Measurements from ENCODE around the gene SLF1. TPM values are rescaled to one million over a fixed set of nuclear protein-coding genes. Genes with fewer than 3 reads are reported as not detected.

Gene SLF1
- total and polyA plus RNA-seq, 2 donors (not counting 1 experiment from before 2014, with no cell fraction given): 3.5 to 15.2 TPM

DNA sequence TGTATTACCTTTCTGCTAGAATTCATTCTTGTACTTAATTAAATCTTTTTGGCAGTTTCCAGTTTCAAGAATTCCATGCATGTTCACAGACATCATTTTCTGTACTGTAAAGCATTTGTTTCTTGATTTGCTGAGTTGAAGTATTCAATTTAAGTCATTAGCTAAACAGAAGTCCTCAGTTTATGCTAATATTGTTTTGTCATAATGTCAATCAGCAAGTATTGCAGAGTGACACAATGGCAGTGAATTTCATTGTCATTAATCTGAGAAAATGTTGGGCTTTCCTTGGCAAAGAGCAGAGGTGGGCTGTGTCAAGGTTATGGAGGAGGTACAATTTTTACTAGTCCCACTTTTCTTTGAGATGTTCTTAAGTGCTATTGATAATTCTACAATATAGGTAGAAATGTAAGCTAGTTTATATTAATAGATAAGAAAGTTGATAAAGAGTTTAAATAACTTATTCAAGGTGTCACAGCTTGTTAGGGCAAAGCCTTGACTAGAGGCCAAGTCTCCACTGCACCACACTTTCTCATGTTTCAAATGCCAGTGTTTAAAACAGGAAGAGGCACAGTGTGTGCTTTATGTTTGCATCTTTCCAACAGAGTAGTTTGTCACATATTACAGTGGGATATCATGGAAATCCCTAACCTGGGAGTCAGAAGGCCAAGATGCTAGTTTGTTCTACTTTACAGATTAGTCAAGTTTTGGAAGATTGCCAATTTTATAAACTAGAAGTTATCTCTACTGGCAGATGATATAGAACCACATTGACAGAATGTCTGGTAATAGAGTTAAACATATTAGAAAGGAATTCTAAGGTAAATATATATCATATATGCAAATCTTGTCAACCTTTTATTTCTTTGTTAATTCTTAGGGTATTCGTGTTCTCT is 56.3 kb downstream of the SLF1 start:
- Histone ChIP-seq H2AFZ (ENCODE audit: insufficient read depth, low read depth, low read length, poor library complexity, severe bottlenecking) (no peak overlapping the region), H3K9ac (ENCODE audit: low read length) (no peak overlapping the region), H4K20me1 (ENCODE audit: control insufficient read depth, insufficient read depth, low read length, poor library complexity, severe bottlenecking) (no peaks in the 10 kb centered on the region), H3K4me1 (ENCODE audit: control insufficient read depth in 2 of 2, insufficient read depth in 2 of 2, low read length in 2 of 2) (no peaks in the 10 kb centered on the region), H3K36me3 (replicated peaks in 1 of 2; ENCODE audit: control extremely low read depth in 1 of 2, control insufficient read depth in 1 of 2, extremely low read depth in 1 of 2, insufficient read depth in 2 of 2, low read length in 1 of 2) (no peaks in the 10 kb centered on the region), H3K79me2 (ENCODE audit: control insufficient read depth, insufficient read depth, low read length) (no peaks in the 10 kb centered on the region), H3K27me3 (replicated peaks in 1 of 4; ENCODE audit: control extremely low read depth in 1 of 4, control insufficient read depth in 3 of 4, insufficient read depth in 4 of 4, low read length in 3 of 4) (no peaks in the 10 kb centered on the region), H3K9me3 (ENCODE audit: control extremely low read depth in 1 of 3, control insufficient read depth in 2 of 3, insufficient read depth in 1 of 3, low read length in 2 of 3) (no peaks in the 10 kb centered on the region), H3K4me3 (ENCODE audit: control extremely low read depth in 1 of 5, extremely low read depth in 1 of 5, insufficient read depth in 1 of 5, low read depth in 2 of 5, low read length in 4 of 5) (no peak overlapping the region), H3K27ac (ENCODE audit: low read length in 2 of 2) (no peak overlapping the region), H3K4me2 (replicated peaks; ENCODE audit: low read depth, low read length, poor library complexity, severe bottlenecking) (no peak overlapping the region)
- intact Hi-C loops (cut with micrococcal nuclease): no loop called here
- peaks cover 3% of the 10 kb centered on the region for H3K4me1 Mint-ChIP-seq
- H3K4me3 Mint-ChIP-seq: no peak overlapping the region
- ChIA-PET CTCF (no interaction called here), POLR2A (no interaction called here)
- no peaks in the 10 kb centered on the region for H3K27me3 Mint-ChIP-seq
- no CpG with 5 or more reads among the region's 1 CpG for WGBS (ENCODE audit: insufficient coverage)
- DNase-seq: no peak
- TF ChIP-seq EZH2 (IDR thresholded peaks at IDR 0.05; ENCODE audit: borderline replicate concordance, insufficient read depth, low read depth, low read length, poor library complexity, severe bottlenecking): no peak
- TF ChIP-seq, protein P1, sequence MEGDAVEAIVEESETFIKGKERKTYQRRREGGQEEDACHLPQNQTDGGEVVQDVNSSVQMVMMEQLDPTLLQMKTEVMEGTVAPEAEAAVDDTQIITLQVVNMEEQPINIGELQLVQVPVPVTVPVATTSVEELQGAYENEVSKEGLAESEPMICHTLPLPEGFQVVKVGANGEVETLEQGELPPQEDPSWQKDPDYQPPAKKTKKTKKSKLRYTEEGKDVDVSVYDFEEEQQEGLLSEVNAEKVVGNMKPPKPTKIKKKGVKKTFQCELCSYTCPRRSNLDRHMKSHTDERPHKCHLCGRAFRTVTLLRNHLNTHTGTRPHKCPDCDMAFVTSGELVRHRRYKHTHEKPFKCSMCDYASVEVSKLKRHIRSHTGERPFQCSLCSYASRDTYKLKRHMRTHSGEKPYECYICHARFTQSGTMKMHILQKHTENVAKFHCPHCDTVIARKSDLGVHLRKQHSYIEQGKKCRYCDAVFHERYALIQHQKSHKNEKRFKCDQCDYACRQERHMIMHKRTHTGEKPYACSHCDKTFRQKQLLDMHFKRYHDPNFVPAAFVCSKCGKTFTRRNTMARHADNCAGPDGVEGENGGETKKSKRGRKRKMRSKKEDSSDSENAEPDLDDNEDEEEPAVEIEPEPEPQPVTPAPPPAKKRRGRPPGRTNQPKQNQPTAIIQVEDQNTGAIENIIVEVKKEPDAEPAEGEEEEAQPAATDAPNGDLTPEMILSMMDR (IDR thresholded peaks at IDR 0.05): no peak
- no peak for ATAC-seq (ENCODE audit: low read depth)
- no peak overlapping the region for H3K27ac Mint-ChIP-seq
- no peaks in the 10 kb centered on the region for H3K9me3 Mint-ChIP-seq (ENCODE audit: insufficient read depth)

DNA sequence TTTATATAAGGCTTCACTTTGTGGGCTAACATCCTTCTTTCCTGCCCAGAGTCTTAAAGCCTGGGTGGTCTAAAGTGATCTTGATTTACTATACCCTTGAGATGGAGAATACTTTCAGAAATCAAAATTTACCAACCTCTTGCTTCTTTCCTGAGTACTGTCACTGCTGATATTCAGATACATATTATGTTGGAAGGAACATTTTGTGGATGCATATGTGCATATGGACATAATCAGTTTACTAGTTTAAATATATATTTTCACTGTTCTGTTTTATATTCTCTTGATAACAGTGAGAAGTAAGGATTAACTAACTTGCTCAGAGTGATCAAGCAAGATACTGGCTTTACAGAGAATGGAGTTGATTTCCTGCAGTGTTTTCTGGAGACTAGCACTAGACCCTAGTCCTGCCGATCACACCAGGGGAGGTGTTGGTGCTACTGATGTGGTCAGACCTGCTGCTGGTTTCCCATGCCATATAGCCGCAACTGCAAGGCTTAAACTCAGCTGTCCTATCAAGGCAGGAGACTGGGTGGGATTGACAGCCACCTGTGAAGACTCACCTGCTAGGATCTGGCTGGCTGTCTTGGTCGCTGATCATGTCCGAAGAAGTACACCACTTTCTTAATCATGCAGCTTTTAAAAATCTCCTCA is 57.6 kb downstream of the SLF1 start:
- Mint-ChIP-seq H3K27me3 (no peaks in the 10 kb centered on the region), H3K9me3 (ENCODE audit: insufficient read depth) (no peaks in the 10 kb centered on the region), H3K27ac (no peak overlapping the region), H3K4me3 (no peak overlapping the region), H3K4me1 (peaks cover 3% of the 10 kb centered on the region)
- Histone ChIP-seq H3K4me1 (ENCODE audit: control insufficient read depth in 2 of 2, insufficient read depth in 2 of 2, low read length in 2 of 2) (no peaks in the 10 kb centered on the region), H4K20me1 (ENCODE audit: control insufficient read depth, insufficient read depth, low read length, poor library complexity, severe bottlenecking) (no peaks in the 10 kb centered on the region), H3K27me3 (replicated peaks in 1 of 4; ENCODE audit: control extremely low read depth in 1 of 4, control insufficient read depth in 3 of 4, insufficient read depth in 4 of 4, low read length in 3 of 4) (no peaks in the 10 kb centered on the region), H3K9me3 (ENCODE audit: control extremely low read depth in 1 of 3, control insufficient read depth in 2 of 3, insufficient read depth in 1 of 3, low read length in 2 of 3) (no peaks in the 10 kb centered on the region), H3K36me3 (replicated peaks in 1 of 2; ENCODE audit: control extremely low read depth in 1 of 2, control insufficient read depth in 1 of 2, extremely low read depth in 1 of 2, insufficient read depth in 2 of 2, low read length in 1 of 2) (peaks cover 0 to 3% of the 10 kb centered on the region in 2 experiments), H3K27ac (ENCODE audit: low read length in 2 of 2) (no peak overlapping the region), H3K4me3 (ENCODE audit: control extremely low read depth in 1 of 5, extremely low read depth in 1 of 5, insufficient read depth in 1 of 5, low read depth in 2 of 5, low read length in 4 of 5) (no peak overlapping the region), H3K9ac (ENCODE audit: low read length) (no peak overlapping the region), H3K79me2 (ENCODE audit: control insufficient read depth, insufficient read depth, low read length) (no peaks in the 10 kb centered on the region), H3K4me2 (replicated peaks; ENCODE audit: low read depth, low read length, poor library complexity, severe bottlenecking) (no peak overlapping the region), H2AFZ (ENCODE audit: insufficient read depth, low read depth, low read length, poor library complexity, severe bottlenecking) (no peak overlapping the region)
- ChIA-PET POLR2A (no interaction called here), CTCF (interaction anchor here (1.4 kb wide), 1 partner anchor 62 kb away, joined by 3 read pairs; no protein-coding TSS in a partner anchor)
- DNase-seq (no peak), ATAC-seq (ENCODE audit: low read depth) (no peak)
- no peak for TF ChIP-seq EZH2 (IDR thresholded peaks at IDR 0.05; ENCODE audit: borderline replicate concordance, insufficient read depth, low read depth, low read length, poor library complexity, severe bottlenecking)
- TF ChIP-seq, protein P1 (IDR thresholded peaks at IDR 0.05): no peak
- 97% methylated on average over 4 of the region's 4 CpGs for WGBS (ENCODE audit: insufficient coverage)
- intact Hi-C loops (cut with micrococcal nuclease): no loop called here

Data from B cell (primary cell).